Upper lobe of left lung (tissue), 6 donors: Measurements from ENCODE around the gene MYADML2. TPM values are rescaled to one million over a fixed set of nuclear protein-coding genes. Genes with fewer than 3 reads are reported as not detected.
"Not testable (repeated sequence)": the region's sequence is repeated elsewhere in the genome, so short reads cannot be mapped to it uniquely, and the experiment has no call there.

ENCODE experiments used
- ATAC-seq, 2 donors: fragments of 200-7000 bp; cut with Tn5 transposase; one replicate each; pipeline ENCODE4 v1.9.1; 2022; ENCODE audit warnings: mild to moderate bottlenecking in 2 of 2, moderate library complexity in 2 of 2; ENCODE audit not compliant: low FRiP score in 2 of 2
- DNase-seq, 2 donors: peaks; one replicate each; pipeline ENCODE4 v3.0.0-alpha.2; 2019 to 2020
- H3K27ac ChIP-seq, 4 donors: fragments of 200-600 bp; sonication (generic); one replicate each; pipeline ENCODE4 v1.5.1; 2016 to 2019
- H3K27me3 ChIP-seq, 4 donors: fragments of 200-600 bp; sonication (generic); one replicate each; pipeline ENCODE4 v1.5.1; 2017 to 2019
- H3K36me3 ChIP-seq, 4 donors: fragments of 200-600 bp; sonication (generic); one replicate each; pipeline ENCODE4 v1.5.1; 2016 to 2019
- H3K4me1 ChIP-seq, 4 donors: fragments of 200-600 bp; sonication (generic); one replicate each; pipeline ENCODE4 v1.5.1; 2018 to 2019
- H3K4me3 ChIP-seq, 4 donors: fragments of 200-600 bp; sonication (generic); one replicate each; pipeline ENCODE4 v1.5.1; 2017 to 2019; ENCODE audit warnings: mild to moderate bottlenecking in 2 of 4, moderate library complexity in 1 of 4
- H3K9me3 ChIP-seq, 4 donors: fragments of 200-600 bp; sonication (generic); one replicate each; pipeline ENCODE4 v1.5.1; 2018 to 2019
- CTCF ChIP-seq, 6 experiments: fragments of 450-650 bp in 4 of 6; fragments of 200-600 bp in 2 of 6; sonication (generic) in 2 of 6; IDR thresholded peaks; one replicate each; pipeline ENCODE4 v1.5.1; 2016 to 2019; ENCODE audit warnings: antibody characterized with exemption in 6 of 6
- EP300 ChIP-seq, 4 donors: sonication (generic); formaldehyde crosslinking; IDR thresholded peaks; one replicate each; pipeline ENCODE4 v1.5.1; 2017; ENCODE audit warnings: antibody characterized with exemption in 4 of 4, control low read depth in 2 of 4
- POLR2A ChIP-seq, 4 donors: fragments of 450-650 bp; IDR thresholded peaks; one replicate each; pipeline ENCODE4 v1.5.1; 2016 to 2017; ENCODE audit warnings: antibody characterized with exemption in 4 of 4, mild to moderate bottlenecking in 2 of 4
- POLR2AphosphoS5 ChIP-seq, 2 donors: sonication (generic); formaldehyde crosslinking; IDR thresholded peaks; one replicate each; pipeline ENCODE4 v1.5.1; 2017; ENCODE audit warnings: antibody characterized with exemption in 2 of 2
- WGBS, 2 donors: methylation state at CpG; one replicate each; pipeline ENCODE4 v1.1.5; 2017 to 2018; 5-methylcytosine and 5-hydroxymethylcytosine counted together
- total RNA-seq, 6 donors: library from RNA; depleted of rRNA in 4 of 6; stranded (reverse); fragments of >200 nt in 4 of 6; gene quantifications; one replicate each; pipeline versions ENCODE4 v1.1.0 to v1.2.1, GENCODE V29; 2016 to 2021
- donor health status: DM: no; HTN: no; CAD: no; lungs with moderate emphysema.
- donor health status: DM: no; HTN: yes; CAD: no; lungs with severe emphysema.

The MYADML2 gene
- total RNA-seq, 6 donors from 2014 or later = not detected

GRCh38 chr17:81954131-81955057 is 7.4 kb upstream of the MYADML2 start:
- Histone ChIP-seq H3K27ac (no peak overlapping the region), H3K4me3 (no peak overlapping the region), H3K4me1 (peaks cover 3 to 5% (median 4%) of the 10 kb centered on the region in 4 donors), H3K27me3 (peaks cover 0 to 9% (median 2%) of the 10 kb centered on the region in 4 donors), H3K36me3 (no peaks in the 10 kb centered on the region), H3K9me3 (no peaks in the 10 kb centered on the region)
- TF ChIP-seq CTCF (IDR thresholded peaks at IDR 0.05) (no peak), EP300 (IDR thresholded peaks at IDR 0.05) (no peak), POLR2AphosphoS5 (IDR thresholded peaks at IDR 0.05) (no peak), POLR2A (IDR thresholded peaks at IDR 0.05) (no peak)
- DNase-seq (no peak), ATAC-seq (no peak)
- 87% methylated on average over 12 to 19 of the region's 19 CpGs for WGBS, 2 donors

GRCh38 chr17:81953443-81953842 is 6.4 kb upstream of the MYADML2 start:
- H3K4me1 ChIP-seq, ATAC-seq, H3K36me3 ChIP-seq, H3K9me3 ChIP-seq, DNase-seq, H3K4me3 ChIP-seq, H3K27me3 ChIP-seq, H3K27ac ChIP-seq: not testable (repeated sequence)
- 79 to 87% methylated on average over 5 of the region's 5 CpGs for WGBS, 2 donors

- DNase-seq = peak in 1 of 2 donors; percentile 56
- Histone ChIP-seq H3K4me1 (no peaks in the 10 kb centered on the region), H3K36me3 (no peaks in the 10 kb centered on the region), H3K4me3 (no peak overlapping the region), H3K9me3 (no peaks in the 10 kb centered on the region), H3K27ac (no peak overlapping the region), H3K27me3 (no peaks in the 10 kb centered on the region)
- WGBS, 2 donors = 71 to 82% methylated on average over 8 to 16 of the region's 16 CpGs
- ATAC-seq = no peak
- TF ChIP-seq EP300 (IDR thresholded peaks at IDR 0.05) = no peak
- no peak for TF ChIP-seq CTCF (IDR thresholded peaks at IDR 0.05)
- TF ChIP-seq POLR2A (IDR thresholded peaks at IDR 0.05) = no peak
- no peak for TF ChIP-seq POLR2AphosphoS5 (IDR thresholded peaks at IDR 0.05)
Measured at GRCh38 chr17:81952792-81953228, 5.8 kb upstream of the MYADML2 start.

GRCh38 chr17:81951785-81952684 is 5.0 kb upstream of the MYADML2 start:
- Histone ChIP-seq H3K4me3 (no peak overlapping the region), H3K4me1 (no peaks in the 10 kb centered on the region), H3K27me3 (no peaks in the 10 kb centered on the region), H3K27ac (no peak overlapping the region), H3K36me3 (no peaks in the 10 kb centered on the region), H3K9me3 (no peaks in the 10 kb centered on the region)
- TF ChIP-seq POLR2A (IDR thresholded peaks at IDR 0.05) = no peak
- TF ChIP-seq CTCF (IDR thresholded peaks at IDR 0.05) = no peak
- no peak for TF ChIP-seq EP300 (IDR thresholded peaks at IDR 0.05)
- TF ChIP-seq POLR2AphosphoS5 (IDR thresholded peaks at IDR 0.05) = no peak
- ATAC-seq = no peak
- DNase-seq = no peak
- 53 to 58% methylated on average over 12 to 13 of the region's 13 CpGs for whole genome bisulfite sequencing, 2 donors

- 80 to 86% methylated on average over 15 of the region's 15 CpGs for WGBS, 2 donors
- TF ChIP-seq EP300 (IDR thresholded peaks at IDR 0.05) = no peak
- no peak for TF ChIP-seq CTCF (IDR thresholded peaks at IDR 0.05)
- TF ChIP-seq POLR2AphosphoS5 (IDR thresholded peaks at IDR 0.05) = no peak
- TF ChIP-seq POLR2A (IDR thresholded peaks at IDR 0.05) = no peak
Measured at GRCh38 chr17:81950501-81950900, 3.5 kb upstream of the MYADML2 start.

More at GRCh38 chr17:81950501-81950900, 3.5 kb upstream of the MYADML2 start:
- DNase-seq = peak in 1 of 2 donors; percentile 58
- Histone ChIP-seq H3K4me3 (no peak overlapping the region), H3K36me3 (no peaks in the 10 kb centered on the region), H3K27ac (no peak overlapping the region), H3K9me3 (no peaks in the 10 kb centered on the region), H3K27me3 (no peaks in the 10 kb centered on the region), H3K4me1 (no peaks in the 10 kb centered on the region)
- ATAC-seq = no peak
